HS-27A (cell line): ENCODE data around the gene PSMA7.

Source experiments
- DNase-seq: peaks from one replicate; pipeline ENCODE4 v3.0.0-alpha.2; 2012; ENCODE audit warnings: low read depth, missing footprints

PSMA7 gene

DNA sequence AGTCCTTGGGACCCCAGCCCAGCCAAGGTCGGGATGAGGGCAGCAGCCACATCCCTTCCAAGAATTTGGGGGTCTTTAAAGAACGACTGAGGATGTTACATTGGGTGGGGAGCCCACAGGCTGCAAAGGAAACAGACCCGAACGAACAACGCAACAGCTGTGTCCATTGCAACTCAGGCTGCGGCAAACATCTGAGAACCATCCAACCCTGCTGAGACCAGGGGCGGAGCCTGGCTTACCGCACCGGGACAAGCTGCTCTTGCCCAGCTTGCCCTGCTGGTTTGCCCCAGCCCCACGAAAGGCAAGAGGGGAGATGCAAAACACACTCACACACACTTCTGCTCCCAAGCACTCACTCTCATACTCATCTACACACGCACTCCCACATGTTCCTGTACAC is 56.0 kb downstream of the PSMA7 start:
- DNase-seq = no peak
